HT1080 (cell line): ENCODE measurements around the gene PRRC2B. TPM values are rescaled to one million over a fixed set of nuclear protein-coding genes. Genes with fewer than 3 reads are reported as not detected.
"Not testable (repeated sequence)": the region's sequence is repeated elsewhere in the genome, so short reads cannot be mapped to it uniquely, and the experiment has no call there.

Experiments used
- DNase-seq: peaks from one replicate; pipeline ENCODE4 v3.0.0-alpha.2; 2015; ENCODE audit warnings: low read depth
- total RNA-seq: library from RNA; depleted of rRNA; stranded (reverse); fragments of >200 nt; shearing (Covaris generic); gene quantifications from 2 replicates; pipeline ENCODE4 v1.2.3, GENCODE V29; 2014

Gene PRRC2B
- total RNA-seq, 1 experiment from 2014 or later: 49.9 TPM

- no peak for DNase-seq
Observed at GRCh38 chr9:131511416-131511815, 117.5 kb downstream of the PRRC2B start.

DNA sequence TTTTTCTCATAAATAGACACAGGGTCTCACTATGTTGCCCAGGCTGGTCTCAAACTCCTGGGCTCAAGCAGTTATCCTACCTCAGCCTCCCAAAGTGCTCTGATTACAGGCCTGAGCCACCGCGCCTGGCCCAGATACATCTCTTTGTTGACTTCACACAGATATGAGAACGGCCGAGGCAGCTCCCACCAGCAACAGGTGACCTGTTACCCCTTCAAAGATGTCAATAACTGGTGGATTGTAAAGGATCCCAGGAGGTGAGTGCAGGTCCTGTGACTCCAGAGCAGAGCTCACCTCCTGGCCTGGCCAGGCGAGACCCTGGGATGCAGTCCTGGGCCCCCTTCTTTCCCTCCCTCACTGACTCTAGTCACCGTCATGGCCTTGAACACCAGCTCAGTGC is 118.0 kb downstream of the PRRC2B start:
- no peak for DNase-seq

GRCh38 chr9:131513177-131513576 is 119.3 kb downstream of the PRRC2B start:
- no peak for DNase-seq

- not testable (repeated sequence) for DNase-seq
Observed at GRCh38 chr9:131515559-131516031, 121.7 kb downstream of the PRRC2B start.

- DNase-seq: no peak
Observed at GRCh38 chr9:131516100-131516499, 122.2 kb downstream of the PRRC2B start.

GRCh38 chr9:131516930-131517329 is 123.0 kb downstream of the PRRC2B start:
- DNase-seq: no peak

GRCh38 chr9:131517761-131518190 is 123.9 kb downstream of the PRRC2B start:
- no peak for DNase-seq

GRCh38 chr9:131518553-131518952 is 124.7 kb downstream of the PRRC2B start:
- DNase-seq: no peak

DNA sequence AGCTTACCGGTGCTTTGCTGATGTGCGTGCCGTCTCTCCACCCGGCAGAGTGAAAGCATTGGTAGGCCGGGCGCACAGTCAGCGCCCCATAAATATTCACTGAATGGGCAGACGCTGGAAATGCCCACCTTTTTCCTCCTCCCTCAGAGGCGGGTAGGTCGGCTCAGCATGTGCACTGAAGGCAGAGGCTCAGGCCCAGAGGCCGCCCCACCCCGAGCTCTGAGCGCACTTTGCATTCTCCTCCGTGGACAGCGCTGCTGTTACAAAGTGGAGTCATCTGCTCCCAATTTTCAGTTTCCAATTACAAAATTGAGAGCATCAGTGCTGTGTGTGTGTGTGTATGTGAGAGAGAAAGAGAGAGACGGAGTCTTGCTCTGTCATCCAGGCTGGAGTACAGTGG is 126.6 kb downstream of the PRRC2B start:
- no peak for DNase-seq

GRCh38 chr9:131521203-131521602 is 127.3 kb downstream of the PRRC2B start:
- DNase-seq: no peak

- no peak for DNase-seq
Observed at GRCh38 chr9:131521822-131522221, 127.9 kb downstream of the PRRC2B start.

DNA sequence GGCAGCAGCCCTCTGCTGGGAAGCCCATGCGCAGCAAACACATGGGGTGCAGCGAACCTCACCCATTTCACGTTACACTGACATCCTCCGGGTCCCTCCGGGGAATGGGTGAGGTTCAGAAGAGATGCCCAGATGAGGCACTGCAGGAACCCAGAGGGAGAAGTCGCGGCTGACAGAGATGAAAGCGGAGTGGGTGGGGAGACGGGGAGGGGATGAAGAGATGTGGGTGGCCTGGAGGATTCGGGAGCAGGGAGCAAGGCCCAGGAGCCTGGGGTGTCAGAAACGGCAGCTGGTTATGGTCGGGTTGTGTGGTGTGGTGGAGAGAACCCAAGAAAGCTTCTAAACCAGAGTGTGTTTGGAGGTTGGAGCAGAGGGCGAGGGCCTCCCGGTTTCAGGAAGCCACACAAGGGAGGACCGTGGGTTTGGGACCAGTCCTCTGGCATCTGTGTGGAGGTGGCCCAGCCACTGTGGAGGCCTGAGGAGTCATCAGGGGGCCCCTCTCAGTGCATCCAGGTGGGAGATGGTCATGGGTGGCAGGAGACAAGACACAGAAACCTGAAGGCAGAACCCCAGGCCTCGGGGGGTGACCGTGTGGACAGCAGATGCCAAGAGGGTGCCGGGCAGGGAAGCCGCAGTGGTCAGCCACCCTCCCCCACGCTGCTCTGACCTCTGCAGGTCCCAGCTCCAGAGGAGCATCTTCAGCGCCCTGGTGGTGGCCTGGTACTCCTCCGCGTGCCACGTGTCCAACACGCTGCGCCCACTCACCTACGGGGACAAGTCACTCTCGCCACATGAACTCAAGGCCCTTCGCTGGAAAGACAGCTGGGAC is 128.6 kb downstream of the PRRC2B start:
- no peak for DNase-seq

DNA sequence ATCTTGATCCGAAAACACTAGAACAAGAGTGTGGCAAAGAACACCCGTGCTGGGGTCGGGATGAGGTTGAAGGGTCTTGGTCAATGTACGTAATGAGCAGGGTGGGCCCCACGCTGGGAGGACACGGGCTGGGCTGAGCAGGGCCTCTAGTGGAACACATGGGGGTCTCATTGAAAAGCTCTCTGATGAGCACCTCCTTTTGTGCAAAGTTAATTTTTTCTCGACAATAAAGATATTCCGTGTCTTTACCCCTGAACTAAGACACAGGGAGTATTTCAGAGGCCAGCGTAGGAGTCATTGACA is 129.2 kb downstream of the PRRC2B start:
- DNase-seq: no peak

DNA sequence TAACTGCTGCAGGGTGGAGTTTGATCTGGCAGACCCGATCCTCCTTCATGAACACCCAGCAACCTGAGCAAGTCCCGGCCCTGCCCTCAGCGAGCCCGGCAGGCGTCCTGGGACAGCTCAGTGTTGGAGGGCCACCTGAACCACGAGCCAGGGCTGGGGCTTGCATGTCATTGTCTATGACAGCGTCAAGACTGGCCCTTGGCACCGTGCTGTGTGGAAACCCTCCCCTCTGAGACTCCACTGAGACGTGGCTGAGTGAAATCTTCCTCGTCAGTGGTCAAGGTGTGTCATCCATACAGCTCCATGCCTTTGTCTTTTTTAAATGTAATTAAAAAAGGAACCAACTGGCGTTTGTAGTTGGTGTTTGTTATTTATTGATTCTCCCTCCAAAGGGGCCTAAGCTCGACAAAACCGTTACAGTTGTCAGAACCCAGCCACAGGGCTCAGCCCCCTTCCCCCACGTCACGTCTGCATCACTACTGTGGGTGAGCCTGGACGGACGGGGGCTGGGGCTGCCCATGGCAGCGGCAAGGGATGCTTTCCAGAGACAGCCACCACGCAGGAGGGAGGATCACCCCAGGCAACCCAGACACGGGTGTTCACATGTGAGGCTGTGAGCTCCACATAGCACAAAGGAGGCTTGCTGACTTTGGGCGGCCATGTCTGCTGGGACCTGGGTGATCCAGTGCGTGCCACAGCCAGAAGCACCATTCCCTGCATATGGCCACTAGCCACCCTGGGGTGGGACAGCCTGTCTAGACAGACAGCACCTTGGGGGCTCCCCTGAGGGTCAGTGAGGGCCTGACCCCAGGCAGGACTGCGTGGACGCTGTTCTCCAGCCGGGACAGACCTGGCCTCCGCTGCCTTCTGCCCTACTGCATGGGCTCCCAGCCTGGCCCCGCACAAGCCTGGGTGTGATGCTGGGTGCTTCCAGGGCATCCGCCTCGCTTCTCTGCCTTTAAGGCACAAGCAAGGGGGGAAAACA is 129.9 kb downstream of the PRRC2B start:
- DNase-seq: no peak

DNA sequence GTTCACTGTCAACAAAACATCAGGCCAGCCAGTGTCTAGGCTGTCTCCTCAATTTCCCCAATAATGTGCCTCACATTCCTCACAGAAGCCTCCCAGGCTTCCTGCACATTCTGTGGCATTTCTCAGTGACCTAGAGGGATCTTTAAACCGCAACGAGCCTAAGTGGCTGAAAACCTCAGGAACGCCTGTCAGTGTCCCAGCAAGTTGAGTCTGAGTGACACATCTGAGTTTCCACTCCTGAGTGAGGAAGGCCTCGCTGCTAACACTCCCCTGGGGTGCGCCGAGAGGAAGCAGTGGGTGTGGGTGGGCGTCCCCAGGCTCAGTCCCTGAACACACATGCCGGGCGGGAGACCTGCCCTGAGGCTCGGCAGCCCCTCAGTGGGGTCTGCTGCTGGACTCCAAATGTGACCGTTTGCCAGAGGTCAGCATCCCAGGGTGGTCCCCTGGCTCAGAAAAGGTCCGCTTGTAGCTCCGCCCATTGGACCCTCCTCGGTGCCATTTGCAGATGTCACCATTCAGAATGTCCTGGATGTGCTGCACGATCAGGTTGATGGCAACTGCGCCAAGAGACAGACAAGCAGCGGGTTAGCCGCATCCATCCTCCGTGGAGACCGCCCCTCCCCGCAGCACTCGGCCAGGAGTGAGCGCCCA is 130.9 kb downstream of the PRRC2B start:
- no peak for DNase-seq

- no peak for DNase-seq
Observed at GRCh38 chr9:131525643-131526565, 132.0 kb downstream of the PRRC2B start.

DNA sequence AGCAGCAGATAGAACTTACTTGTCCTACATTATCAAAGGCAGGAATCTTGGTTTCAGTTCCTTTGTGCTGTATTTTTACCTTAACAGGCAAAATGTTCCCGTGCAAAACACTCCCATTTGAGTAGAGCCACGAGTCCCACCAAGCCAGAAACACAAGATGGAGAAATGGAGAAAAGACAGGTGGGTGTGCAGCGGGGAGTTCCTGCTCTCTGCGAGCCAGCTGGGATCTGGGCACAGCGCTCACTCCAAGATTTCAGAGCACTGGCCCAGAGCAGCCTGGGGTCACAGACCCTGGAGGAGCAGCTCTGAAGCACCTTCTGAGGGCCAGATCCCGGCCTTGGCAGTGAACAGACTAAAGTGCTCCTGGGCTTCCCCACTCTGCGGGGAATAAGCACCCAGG is 134.3 kb downstream of the PRRC2B start:
- no peak for DNase-seq

DNA sequence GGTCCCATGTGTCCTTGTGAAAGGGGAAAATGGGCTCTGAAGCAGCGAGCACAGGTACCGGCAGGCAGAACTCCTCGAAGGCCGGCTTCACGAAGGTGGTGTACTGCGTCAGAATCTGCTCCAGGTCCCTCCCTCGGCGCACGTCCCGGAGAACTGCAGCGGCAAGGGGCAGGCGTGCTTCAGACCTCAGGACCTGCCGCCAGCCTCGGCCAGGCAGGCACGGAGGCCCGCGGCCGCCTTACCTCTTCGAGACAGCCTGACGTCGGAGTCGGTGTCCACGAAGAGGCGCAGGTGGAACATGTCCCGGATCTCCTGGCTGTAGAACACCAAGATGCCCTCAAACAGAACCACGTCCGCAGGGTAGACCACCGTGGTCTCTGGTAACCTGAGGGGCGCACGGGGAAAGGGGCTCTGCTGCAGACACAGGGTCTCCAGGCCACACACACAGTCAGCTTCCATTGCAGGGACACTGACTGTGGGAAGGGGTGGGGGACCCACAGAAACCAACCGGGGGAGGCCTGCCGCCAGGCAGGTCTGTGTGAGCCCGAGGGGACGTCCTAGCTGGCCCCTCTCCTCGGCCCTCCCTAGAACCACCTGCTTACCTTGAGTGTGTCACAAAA is 135.1 kb downstream of the PRRC2B start:
- no peak for DNase-seq

DNA sequence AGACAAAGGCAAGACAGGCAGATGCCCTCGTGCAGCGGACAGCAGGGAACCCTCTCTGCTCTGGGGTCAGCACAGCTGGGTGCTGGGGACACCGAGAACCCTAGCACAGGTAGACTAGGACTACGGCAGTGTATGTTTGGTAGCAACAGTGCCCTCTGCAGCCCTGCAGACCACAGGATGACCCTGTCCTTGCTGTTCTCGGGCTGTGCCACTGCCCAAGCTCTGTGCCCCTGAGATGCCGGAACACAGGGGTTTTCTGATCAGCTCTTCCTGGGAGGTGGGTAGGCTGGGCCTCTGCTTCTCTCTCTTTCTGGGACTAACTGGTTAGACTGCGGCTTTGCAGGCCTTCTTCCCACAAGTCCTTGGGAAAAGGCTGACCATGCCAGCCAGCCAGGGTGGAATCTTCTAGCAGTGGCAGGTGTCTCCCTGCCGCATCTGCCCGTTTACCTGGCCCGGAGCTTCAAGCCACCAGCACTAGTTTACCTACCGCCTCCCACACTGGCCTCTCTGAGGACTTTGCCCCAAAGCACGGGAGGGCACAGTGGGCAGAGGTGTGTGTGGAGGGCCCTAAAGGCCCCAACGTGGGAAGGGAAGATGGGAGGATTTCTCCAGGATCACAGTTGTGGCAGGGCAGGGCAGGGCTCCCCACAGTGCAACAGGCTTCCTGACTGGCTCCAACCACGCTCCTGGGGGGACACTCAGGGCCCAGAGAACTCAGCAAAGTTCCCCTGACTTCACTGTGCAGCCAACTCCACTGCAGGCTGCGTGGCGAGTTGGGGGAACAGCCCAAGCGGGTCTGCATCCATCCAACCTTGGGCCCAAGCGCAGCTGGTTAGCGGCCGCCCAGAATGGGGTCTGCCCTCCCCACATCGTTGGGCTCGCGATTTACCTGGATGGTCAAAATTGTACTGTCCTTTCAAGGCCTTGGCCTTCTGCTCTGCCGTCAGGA is 136.0 kb downstream of the PRRC2B start:
- no peak for DNase-seq
